Endodermal cell (in vitro differentiated cells): ENCODE measurements around the gene OR56B1. TPM values are rescaled to one million over a fixed set of nuclear protein-coding genes. Genes with fewer than 3 reads are reported as not detected.

Source experiments
- DNase-seq: peaks from one replicate; pipeline ENCODE4 v3.0.0-alpha.2; 2017
- H3K27ac ChIP-seq: 2 replicates; pipeline ENCODE4 v1.5.1; 2013; ENCODE audit warnings: mild to moderate bottlenecking, low read depth, low read length, moderate library complexity
- H3K27me3 ChIP-seq: 2 replicates; pipeline ENCODE4 v1.6.1; 2013; ENCODE audit warnings: mild to moderate bottlenecking, low read length, moderate library complexity; ENCODE audit not compliant: insufficient read depth, control insufficient read depth, poor library complexity, severe bottlenecking
- H3K36me3 ChIP-seq: 2 replicates; pipeline ENCODE4 v1.7.0; 2013; ENCODE audit warnings: mild to moderate bottlenecking, low read length, moderate library complexity; ENCODE audit not compliant: control insufficient read depth, insufficient read depth
- H3K4me1 ChIP-seq: one replicate; pipeline ENCODE4 v1.7.0; 2013; ENCODE audit warnings: low read length; ENCODE audit not compliant: control insufficient read depth, insufficient read depth
- H3K4me3 ChIP-seq: 2 replicates; pipeline ENCODE4 v1.5.1; 2013; ENCODE audit warnings: mild to moderate bottlenecking, low read length, moderate library complexity
- H3K9ac ChIP-seq: 2 replicates; pipeline ENCODE4 v1.6.1; 2013; ENCODE audit warnings: mild to moderate bottlenecking, low read length, moderate library complexity; ENCODE audit not compliant: poor library complexity, severe bottlenecking; ENCODE audit errors: extremely low read depth
- H3K9me3 ChIP-seq: 2 replicates; pipeline ENCODE4 v1.6.1; 2013; ENCODE audit warnings: mild to moderate bottlenecking, low read length, moderate library complexity; ENCODE audit not compliant: control insufficient read depth
- H3K27ac Mint-ChIP-seq: 2 replicates; pipeline ENCODE4 v1.8.0; 2020; ENCODE audit warnings: mixed read lengths
- H3K27me3 Mint-ChIP-seq: 2 replicates; pipeline ENCODE4 v1.8.0; 2021; ENCODE audit warnings: mild to moderate bottlenecking, mixed read lengths; ENCODE audit not compliant: insufficient read depth
- H3K36me3 Mint-ChIP-seq: 2 replicates; pipeline ENCODE4 v1.8.0; 2020; ENCODE audit warnings: low read depth, mixed read lengths
- H3K4me1 Mint-ChIP-seq: 2 replicates; pipeline ENCODE4 v1.8.0; 2020; ENCODE audit warnings: mixed read lengths
- H3K4me3 Mint-ChIP-seq: 2 replicates; pipeline ENCODE4 v1.8.0; 2020; ENCODE audit warnings: mild to moderate bottlenecking, moderate library complexity, mixed read lengths
- H3K9me3 Mint-ChIP-seq: 2 replicates; pipeline ENCODE4 v1.8.0; 2020; ENCODE audit warnings: mild to moderate bottlenecking, mixed read lengths
- CTCF ChIP-seq: fragments of 200-600 bp; sonication (generic); conservative IDR thresholded peaks from 2 replicates; pipeline ENCODE4 v1.5.0; 2021; ENCODE audit warnings: antibody characterized with exemption, mild to moderate bottlenecking
- WGBS, 2 experiments: methylation state at CpG; one replicate each; pipeline versions ENCODE4 v1.1.5 to v1.1.7; 2013; ENCODE audit warnings: missing lambda C conversion rate in 2 of 2, mixed read lengths in 1 of 2; ENCODE audit not compliant: insufficient coverage in 1 of 2, insufficient read length in 1 of 2; 5-methylcytosine and 5-hydroxymethylcytosine counted together
- long read RNA-seq, 4 experiments: library from polyadenylated mRNA in 2 of 4; library from RNA in 1 of 4; library from capped mRNA in 1 of 4; stranded (forward) in 3 of 4; unstranded in 1 of 4; transcript quantifications; one replicate each; pipeline ENCODE4 v2.0.0, GENCODE V29; 2020 to 2021; ENCODE audit warnings: inconsistent platforms in 1 of 4
- polyA plus RNA-seq, 2 experiments: library from polyadenylated mRNA; stranded (reverse); fragments of 50-300 nt; gene quantifications; one replicate each; pipeline ENCODE4 v1.2.3, GENCODE V29; 2013
- total RNA-seq, 2 donors: library from RNA; stranded (reverse); fragmentation: NEBNext Ultra II Directional in 1 of 2; extraction: Animal tissue kit (Norgen Biotek cat#: 25700) in 1 of 2; gene quantifications; 2 replicates in 1 of 2; 3 replicates in 1 of 2; pipeline ENCODE4 v1.2.1, GENCODE V29; 2021

The OR56B1 gene
- not detected for total RNA-seq
- not detected for polyA plus RNA-seq (2013, experiment 1 of 2)
- polyA plus RNA-seq (2013, experiment 2 of 2) = not detected
- long read RNA-seq, experiment 1 = 0 reads
- long read RNA-seq, experiment 2 = 0 reads
- long read RNA-seq, experiment 3 = 0 reads
- long read RNA-seq, experiment 4 = 0 reads

DNA sequence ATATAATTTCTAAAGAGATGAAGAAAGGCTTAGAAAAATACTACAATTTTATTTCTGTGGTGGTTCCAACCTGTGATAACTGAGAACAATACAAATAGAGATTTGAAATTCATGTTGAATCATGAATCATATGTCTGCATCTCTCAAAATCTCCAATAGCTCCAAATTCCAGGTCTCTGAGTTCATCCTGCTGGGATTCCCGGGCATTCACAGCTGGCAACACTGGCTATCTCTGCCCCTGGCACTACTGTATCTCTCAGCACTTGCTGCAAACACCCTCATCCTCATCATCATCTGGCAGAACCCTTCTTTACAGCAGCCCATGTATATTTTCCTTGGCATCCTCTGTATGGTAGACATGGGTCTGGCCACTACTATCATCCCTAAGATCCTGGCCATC lies at the start of gene OR56B1:
OR56B1 (plus strand) TSS at position 53 of the 400 bp plus-strand sequence; CDS start at position 122, 69 bp downstream.
- H3K9me3 ChIP-seq = no peaks in the 10 kb centered on the region
- H3K9ac ChIP-seq = no peak within 1 kb of the TSS
- no peak within 1 kb of the TSS for H3K27ac Mint-ChIP-seq
- no peak within 1 kb of the TSS for H3K4me3 ChIP-seq
- no peak for TF ChIP-seq CTCF
- no peak within 1 kb of the TSS for H3K27ac ChIP-seq
- WGBS, 2 experiments = 83 to 86% methylated on average over 1 of the region's 1 CpG
- peaks cover 3% of the 10 kb centered on the region for H3K27me3 Mint-ChIP-seq
- no peak for DNase-seq
- no peaks in the 10 kb centered on the region for H3K36me3 Mint-ChIP-seq
- no peaks in the 10 kb centered on the region for H3K4me1 ChIP-seq
- H3K4me3 Mint-ChIP-seq = no peak within 1 kb of the TSS
- no peaks in the 10 kb centered on the region for H3K27me3 ChIP-seq
- no peaks in the 10 kb centered on the region for H3K9me3 Mint-ChIP-seq
- H3K4me1 Mint-ChIP-seq = no peaks in the 10 kb centered on the region
- H3K36me3 ChIP-seq = no peaks in the 10 kb centered on the region

DNA sequence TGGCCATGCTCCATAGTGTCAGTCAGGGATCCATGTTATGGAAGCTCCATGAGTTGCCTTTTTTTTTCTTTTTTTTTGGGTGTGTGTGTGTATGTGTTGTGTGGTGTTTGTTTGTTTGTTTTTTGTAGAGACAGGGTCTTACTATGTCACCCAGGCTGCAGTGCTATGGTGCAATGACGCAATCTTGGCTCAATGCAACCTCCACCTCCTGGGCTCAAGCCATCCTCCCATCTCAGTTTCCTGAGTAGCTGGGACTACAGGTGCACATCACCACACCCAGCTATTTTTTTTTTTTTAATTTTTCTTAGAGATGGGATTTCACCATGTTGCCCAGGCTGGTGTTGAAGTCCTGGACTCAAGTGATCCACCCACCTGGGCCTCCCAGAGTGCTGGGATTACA lies 47.8 kb upstream of the OR56B1 start:
- no peak for TF ChIP-seq CTCF
- Mint-ChIP-seq H3K4me1 (peaks cover 29% of the 10 kb centered on the region), H3K36me3 (peaks cover 5% of the 10 kb centered on the region), H3K4me3 (no peak overlapping the region), H3K27ac (no peak overlapping the region), H3K9me3 (peaks cover 14% of the 10 kb centered on the region), H3K27me3 (no peaks in the 10 kb centered on the region)
- Histone ChIP-seq H3K9ac (no peak overlapping the region), H3K4me3 (no peak overlapping the region), H3K4me1 (peaks cover 3% of the 10 kb centered on the region), H3K36me3 (no peaks in the 10 kb centered on the region), H3K27ac (no peak overlapping the region), H3K27me3 (no peaks in the 10 kb centered on the region), H3K9me3 (peaks cover 5% of the 10 kb centered on the region)
- no peak for DNase-seq
- 95 to 100% methylated on average over 1 of the region's 1 CpG for WGBS, 2 experiments

DNA sequence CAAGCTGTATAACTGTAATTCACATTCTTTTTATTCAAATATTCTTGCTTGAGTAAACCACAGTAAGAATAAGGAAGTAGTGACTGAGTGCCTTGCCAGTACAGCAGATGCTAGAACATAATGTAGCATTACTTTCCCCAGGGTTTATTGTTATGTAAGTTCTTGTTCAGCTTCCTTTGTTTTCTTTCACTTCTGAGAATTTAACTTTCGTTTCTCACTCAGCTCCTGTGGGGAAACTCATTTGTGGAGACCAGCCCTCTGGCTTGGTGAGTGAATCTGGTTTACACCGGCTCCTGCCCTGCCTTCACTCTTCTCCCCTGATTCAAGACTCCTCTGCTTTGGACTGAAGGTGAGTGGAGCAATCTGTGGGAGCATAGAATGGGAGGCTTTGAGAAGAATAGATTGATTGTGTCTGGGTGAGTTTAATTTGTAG lies 46.7 kb upstream of the OR56B1 start, which contains the start of gene TRIM22:
TRIM22 (plus strand) TSS at position 240 of the 433 bp plus-strand sequence. CDS start 6,443 bp downstream, outside the sequence.
- peak; percentile 60 for DNase-seq
- no peak within 1 kb of the TSS for H3K9ac ChIP-seq
- Mint-ChIP-seq H3K4me1 (peaks cover 20% of the 10 kb centered on the region), H3K4me3 (no peak within 1 kb of the TSS), H3K27ac (no peak within 1 kb of the TSS), H3K27me3 (no peaks in the 10 kb centered on the region), H3K36me3 (no peaks in the 10 kb centered on the region), H3K9me3 (peaks cover 9% of the 10 kb centered on the region)
- 65% methylated on average over 2 of the region's 2 CpGs; no CpG with 5 or more reads in 1 of the 2 experiments for WGBS, 2 experiments
- H3K36me3 ChIP-seq = no peaks in the 10 kb centered on the region
- no peak within 1 kb of the TSS for H3K4me3 ChIP-seq
- peaks cover 5% of the 10 kb centered on the region for H3K9me3 ChIP-seq
- H3K27me3 ChIP-seq = no peaks in the 10 kb centered on the region
- H3K27ac ChIP-seq = peak within 1 kb of the TSS; percentile 34
- H3K4me1 ChIP-seq = no peaks in the 10 kb centered on the region
- TF ChIP-seq CTCF = no peak
